ENCODE data around the gene PDIA5.

Gene PDIA5

DNA sequence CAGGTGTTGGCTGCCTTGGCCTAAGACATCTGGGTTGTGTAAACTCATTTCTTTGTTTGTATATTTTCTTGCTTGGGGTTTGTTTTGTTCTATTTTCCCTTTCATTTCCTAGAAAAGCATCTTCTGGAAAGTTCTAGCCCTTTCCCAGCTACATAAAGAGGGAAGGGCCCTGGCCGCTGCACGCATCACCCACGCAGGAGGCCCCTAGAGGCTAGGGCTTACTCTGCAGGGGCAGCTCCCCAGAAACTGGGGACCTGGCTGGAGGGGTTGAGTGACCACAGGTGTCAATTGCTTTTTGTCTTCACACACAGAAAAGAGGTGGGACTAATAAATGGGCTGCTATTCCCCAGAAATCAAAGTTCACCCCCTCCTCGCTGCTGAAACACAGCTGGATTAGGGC lies 52.6 kb downstream of the PDIA5 start:
- DNase-seq (ENCODE audit: low read depth in 2 of 2), result no peak

DNA sequence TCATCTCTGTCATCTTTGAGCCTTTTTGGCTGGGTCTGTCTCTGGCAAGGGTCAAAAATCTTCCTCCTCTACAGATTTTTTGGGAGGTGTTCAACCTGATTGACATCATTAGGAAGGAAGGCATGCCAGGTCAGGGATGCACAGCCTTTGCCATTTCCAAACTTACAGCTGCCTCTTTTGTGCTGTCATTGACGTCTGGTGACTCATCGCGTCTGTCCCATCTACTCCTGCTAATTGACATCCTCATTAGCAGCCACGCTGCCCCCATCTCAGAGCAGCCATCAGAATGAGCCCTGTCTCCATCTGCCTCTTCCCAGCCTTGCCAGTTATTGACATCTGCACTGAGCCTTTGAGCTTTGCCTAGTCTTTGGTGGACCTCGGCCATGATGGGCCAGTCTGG lies 53.0 kb downstream of the PDIA5 start:
- no peak for DNase-seq (ENCODE audit: low read depth in 2 of 2)

DNA sequence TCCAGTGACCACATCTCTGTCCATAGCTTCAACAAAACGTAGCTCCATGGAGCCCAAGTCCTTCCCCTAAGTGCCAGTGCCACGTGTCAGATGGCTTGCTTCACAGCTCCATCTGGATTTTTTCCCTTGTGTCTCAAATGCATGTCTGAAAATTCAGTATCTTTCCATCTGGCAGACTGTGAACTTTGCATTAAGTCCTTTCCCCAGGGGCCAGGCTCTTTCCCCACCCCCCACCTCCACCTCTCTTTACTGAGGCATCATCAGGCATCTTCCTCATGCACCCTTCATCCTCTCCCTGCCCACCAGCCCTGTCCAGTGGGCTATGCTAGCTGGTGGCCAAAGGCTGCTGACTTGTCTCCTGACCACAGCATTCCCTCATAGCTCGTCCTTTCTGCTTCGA lies 53.7 kb downstream of the PDIA5 start:
- DNase-seq (ENCODE audit: low read depth in 2 of 2), result no peak

DNA sequence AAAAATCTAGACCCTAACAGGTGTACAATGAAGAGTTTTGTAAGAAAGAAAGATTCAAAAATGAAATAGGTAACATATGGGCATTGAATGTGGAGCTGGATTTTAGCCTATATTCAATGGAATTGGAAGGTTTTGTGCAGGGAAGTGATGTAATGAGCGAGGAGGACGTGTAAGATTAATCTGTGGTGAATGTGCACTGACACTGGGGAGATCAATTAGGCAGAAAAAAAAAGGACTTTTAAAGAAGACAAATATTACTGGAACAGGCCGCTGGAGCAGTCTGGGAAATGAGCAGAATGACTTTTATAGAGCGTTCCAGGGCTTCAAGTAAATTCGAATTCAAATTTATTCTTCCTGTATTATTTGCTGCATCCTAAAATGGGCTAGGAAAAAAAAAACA lies 55.2 kb downstream of the PDIA5 start:
- DNase-seq (ENCODE audit: low read depth in 2 of 2), result no peak

DNA sequence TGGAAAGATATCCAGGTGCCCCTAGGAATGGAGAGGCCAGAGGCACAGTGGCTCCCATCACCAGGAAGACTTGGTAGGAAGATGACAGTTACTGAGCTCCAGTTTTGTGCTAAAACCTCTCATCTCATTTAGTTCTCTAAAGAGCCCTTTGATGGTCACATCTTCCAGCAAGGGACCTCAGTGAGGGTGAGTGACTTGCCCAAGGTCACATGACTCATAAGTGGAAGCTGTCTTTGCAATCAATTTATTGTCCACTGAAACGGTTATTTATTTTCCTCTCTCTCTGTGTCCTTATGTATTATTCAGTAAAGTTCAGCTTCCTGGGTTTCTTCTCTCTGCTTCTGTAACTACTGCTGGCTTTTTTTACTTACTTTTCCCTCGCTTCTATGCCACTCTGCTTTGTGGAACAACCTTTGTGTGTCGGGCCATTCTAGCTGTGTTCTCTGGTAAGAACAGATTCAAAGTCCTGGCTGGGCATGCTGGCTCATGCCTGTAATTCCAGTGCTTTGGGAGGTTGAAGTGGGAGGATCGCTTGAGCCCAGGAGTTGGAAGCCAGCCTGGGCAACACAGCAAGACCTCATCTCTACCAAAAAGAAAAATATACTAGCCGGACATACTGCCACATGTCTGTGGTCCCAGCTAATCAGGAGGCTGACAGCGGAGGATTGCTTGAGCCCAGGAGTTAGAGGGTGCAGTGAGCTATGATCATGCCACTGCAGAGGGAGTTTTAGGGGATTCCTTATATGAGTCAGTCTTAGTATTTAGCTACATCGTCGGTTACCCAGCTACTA lies 55.9 kb downstream of the PDIA5 start:
- DNase-seq (ENCODE audit: low read depth in 2 of 2), result no peak

DNA sequence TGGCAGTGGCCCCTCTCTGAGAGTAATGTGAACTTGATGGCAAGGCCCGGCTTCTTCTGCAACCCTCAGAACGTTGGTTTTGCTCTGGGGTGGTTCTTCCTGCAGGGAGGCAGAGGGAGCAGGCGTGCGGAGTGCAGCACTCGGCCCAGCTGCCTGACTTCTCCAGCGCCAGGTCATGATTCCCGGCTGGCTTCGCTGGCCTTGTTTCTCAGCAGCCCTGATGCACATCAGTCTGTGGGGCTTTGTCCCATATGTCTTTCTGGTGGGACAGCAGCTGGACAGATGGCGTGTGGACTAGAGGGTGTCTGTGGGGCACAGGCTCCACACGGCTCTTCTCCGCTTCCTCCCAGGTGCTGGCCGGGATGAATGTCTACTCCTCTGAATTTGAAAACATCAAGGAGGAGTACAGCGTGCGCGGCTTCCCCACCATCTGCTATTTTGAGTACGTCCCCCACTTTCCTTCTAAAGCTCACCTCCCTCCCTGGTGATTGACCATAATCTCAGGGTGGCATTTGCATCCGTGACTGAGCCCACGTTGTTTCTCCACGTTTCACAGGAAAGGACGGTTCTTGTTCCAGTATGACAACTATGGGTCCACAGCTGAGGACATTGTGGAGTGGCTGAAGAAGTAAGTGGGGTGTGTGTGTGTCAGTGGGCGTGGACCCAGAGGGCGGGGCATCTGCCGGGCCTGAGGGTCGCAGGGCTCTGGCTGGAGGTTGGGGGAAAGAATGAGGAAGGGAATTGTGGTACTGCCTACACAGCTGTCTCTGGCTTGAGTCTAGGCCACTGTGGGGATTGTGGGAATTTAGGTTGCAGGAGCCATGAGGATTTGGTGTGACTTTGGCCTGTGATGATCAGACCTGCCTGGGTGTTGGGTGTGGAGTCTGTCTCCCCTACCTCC lies 57.1 kb downstream of the PDIA5 start:
- DNase-seq (ENCODE audit: low read depth in 2 of 2), result no peak

DNA sequence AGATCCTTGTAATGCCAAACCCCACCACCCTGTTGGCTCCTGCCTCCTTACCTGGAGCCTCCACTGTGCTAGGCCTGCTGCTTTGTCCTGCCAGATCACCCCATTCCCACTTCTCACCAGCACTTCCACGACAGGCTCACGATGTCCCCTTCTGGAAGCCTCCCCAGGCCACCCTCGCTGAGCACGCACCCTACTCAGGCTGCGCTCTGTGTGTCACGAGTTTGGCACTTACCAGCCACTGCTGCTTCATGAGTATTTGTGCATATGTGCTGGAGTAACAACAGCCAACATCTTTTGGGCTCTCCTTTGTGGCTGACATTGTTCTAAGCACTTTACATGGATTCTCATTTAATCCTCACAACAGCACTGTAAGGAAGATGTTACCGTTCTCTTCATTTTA lies 58.1 kb downstream of the PDIA5 start:
- DNase-seq (ENCODE audit: low read depth in 2 of 2), result no peak

DNA sequence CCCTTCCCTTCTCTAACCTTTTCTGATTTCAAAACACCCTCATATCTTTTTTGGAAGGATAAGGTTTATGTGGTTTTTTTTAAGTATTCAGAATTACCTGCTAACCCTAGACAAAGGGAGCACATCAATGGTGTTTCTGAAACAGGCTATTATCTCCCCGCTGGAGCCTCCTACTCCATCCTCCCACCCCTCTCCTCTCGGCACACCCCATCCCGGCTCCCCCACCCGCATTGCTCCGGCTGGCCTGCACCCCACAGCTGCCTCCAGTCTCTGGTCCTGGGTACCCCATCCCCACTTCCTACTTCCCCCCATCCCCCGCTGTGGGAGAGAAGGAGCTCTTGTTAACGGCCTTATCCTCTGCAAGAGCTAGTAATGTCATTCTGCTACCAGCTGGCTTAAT lies 59.2 kb downstream of the PDIA5 start:
- no peak for DNase-seq (ENCODE audit: low read depth in 2 of 2)

DNA sequence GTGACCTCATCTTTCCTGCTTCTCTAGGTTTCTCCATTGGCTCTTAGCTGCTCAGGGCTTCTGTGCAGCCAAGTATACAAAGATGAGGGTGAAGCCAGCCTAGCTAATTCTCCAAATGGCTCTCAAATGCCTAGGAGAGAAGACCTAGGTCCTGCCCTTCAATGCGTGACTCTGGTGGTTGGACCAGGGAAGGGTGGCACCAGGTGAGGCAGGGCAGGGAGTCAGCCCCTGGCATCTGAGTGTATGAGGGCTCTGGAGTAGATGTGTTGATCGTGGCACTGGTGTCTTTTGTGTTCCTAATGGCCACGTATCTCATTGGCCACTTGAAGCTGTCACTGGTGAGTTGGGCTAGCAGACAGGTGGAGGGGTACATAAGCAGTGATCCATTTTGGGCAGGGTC lies 59.8 kb downstream of the PDIA5 start:
- no peak for DNase-seq (ENCODE audit: low read depth in 2 of 2)

DNA sequence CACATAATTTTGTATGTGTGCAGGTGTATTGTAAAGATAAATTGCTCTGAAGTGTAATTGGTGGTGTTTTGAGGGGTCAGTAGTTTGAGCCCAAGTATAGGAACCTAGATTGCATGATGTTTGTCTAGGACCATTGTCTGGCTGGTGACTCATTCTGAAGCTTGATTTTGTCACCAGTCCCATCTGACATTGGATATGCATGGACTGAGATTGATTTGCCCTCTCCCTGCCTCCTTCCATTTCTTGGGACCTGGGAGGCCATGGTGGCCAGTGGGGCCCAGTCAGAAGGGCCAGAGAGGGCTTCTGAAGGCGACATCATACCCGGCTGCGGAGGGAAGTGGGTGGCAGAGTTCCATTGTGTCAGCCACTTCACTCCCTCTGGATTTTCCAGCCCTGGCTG lies 62.3 kb downstream of the PDIA5 start:
- DNase-seq (ENCODE audit: low read depth in 2 of 2), result no peak

DNA sequence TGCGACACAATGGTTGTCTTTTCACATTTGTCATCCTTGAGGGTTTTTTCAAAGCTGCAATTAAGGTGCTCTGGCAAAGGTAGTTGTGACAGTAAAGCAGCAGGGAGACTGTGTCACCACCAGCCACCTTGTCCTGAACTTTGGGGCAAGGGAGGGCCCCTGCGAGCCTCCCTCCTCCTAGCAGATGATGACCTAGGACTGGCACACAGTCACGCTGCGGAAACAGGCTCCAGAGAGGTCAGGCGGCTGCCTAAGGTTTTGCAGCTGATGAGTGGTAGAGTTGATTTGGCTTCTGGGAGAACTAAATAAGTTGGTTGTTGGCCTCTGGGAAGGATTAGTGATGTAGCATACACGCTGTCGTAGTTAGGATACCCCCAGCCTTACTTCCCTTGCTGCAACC lies 62.7 kb downstream of the PDIA5 start:
- DNase-seq (ENCODE audit: low read depth in 2 of 2), result no peak

DNA sequence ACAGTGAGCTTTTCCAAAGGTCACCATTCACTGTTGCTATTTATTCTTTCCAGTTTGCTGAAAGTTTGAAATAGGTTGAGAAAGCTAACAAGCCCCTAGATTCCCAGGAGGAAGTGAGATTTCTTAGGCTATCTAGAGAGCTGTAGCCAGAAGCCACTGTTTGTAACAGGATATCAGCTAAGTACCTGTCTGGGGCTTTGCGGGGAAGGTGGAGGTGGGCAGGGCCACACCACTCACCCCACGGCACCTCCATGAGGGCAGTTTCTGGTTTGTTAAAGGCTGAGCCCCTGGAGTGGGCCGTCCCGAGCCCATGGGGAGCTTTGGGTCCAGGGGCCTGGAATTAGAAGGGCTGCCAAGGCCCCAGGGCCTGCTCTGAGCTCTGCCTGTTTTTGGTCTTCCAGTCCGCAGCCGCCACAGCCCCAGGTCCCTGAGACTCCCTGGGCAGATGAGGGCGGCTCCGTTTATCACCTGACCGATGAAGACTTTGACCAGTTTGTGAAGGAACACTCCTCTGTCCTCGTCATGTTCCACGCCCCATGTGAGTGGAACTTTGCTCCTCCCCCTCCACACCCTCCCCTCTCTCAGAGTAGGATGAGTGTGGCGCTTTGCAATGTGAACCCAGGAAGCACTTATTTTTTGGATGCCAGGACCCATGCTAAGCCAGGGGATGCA lies 63.4 kb downstream of the PDIA5 start:
- no peak for DNase-seq (ENCODE audit: low read depth in 2 of 2)

DNA sequence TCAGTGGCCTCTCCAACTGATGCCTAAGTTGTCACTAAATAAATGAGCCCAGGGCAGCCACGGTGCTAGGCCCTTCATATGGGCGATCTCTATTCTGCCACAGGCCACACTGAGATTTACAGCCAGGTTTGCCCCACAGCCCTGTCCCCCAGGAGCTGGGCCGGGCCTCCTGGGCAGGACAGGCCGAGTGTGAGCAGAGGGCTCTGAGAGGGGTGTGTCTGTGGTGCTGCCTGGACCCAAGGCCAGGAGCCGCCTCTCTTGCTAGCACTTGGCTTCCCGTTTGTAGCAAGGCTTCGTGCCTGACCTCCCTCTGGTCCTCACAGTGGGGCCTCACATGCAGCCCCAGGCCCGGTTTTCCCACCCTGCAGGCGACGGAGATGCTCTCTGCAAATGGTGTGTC lies 67.8 kb downstream of the PDIA5 start:
- no peak for DNase-seq (ENCODE audit: low read depth in 2 of 2)

DNA sequence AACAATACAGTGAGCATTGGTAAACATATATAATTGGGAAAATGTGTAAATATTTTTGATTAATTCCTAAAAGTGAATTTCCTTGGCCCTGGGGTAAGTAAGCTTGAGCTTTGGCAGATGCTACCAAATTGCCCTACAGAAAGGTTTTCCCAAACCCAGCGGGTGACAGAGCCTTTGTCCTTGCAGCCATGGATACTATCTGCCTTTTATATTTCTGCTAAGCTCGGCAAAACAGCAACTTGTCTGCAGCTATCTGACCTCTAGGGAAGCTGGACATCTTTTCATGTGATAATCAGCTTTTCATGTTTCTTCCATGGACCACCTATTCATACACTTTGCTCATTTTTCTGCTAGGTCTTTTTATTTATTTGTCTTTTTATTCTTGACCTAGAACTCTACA lies 70.2 kb downstream of the PDIA5 start:
- no peak for DNase-seq (ENCODE audit: low read depth in 2 of 2)

DNA sequence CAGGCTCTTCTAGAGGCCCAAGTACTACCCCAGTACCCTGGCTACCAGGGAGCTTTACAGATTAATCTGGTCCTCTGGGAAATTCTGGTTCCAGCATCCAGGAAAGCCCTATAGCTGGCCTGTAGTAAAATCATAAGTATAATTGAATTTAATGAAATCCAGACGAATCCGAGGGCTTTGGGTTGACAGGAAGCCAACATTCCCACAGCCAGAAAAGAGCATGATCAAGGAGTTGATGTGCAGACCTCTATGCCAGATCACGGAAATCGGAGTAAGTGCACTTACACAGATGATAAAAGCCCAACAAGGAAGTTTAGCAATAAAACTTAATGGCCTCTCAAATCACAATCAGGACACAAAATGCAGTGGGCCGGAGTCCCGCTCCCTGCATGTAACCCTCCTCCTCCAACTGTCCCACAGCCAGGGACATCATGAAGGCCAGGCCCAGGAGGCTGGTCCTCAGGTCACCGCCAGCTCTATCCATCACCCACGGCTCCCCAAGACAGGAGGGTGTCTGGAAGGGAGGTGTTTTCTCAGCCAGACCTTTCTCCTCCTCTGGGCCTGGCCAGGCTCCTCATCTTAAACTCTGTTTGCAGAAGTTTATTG lies 72.1 kb downstream of the PDIA5 start:
- no peak for DNase-seq (ENCODE audit: low read depth in 2 of 2)

DNA sequence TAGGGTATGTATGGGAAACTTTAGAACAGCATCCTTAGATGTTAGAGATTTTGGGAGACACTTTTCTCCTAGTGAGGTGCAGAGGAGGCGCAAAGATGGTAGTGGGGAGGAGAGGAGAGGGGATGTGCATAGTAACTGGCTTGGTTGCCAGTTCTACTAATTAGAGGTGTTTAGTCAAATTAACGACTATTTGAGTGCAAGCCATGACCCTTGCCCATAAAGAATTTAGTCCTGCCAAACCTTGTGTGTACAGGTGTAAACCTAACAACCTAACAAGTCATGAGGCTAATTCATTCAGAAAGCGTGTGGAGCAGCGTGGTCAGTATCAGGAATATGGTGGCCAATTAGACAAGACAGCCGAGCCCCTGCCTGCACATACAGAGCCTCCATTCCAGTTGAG lies 72.7 kb downstream of the PDIA5 start:
- DNase-seq (ENCODE audit: low read depth in 2 of 2), result no peak

DNA sequence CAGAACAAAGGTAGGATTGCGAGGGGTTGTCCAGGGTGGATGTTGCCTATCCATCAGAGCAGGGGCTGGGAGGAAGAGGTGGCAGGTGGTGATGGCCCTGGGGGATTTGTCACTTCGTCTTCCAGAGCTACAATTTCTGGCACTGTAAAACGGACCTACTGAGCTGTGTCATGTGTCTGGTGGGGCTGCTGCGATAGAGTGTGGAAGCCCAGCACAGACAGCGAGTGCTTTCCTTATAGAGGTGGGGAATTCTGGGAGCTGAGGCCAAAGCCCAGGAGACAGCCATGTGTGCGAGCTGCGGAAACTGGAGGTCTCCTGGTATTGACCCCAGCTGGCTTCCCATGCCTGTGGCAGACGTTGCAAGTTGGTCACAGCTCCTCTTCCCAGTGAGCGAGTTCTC lies 73.7 kb downstream of the PDIA5 start:
- no peak for DNase-seq (ENCODE audit: low read depth in 2 of 2)

DNA sequence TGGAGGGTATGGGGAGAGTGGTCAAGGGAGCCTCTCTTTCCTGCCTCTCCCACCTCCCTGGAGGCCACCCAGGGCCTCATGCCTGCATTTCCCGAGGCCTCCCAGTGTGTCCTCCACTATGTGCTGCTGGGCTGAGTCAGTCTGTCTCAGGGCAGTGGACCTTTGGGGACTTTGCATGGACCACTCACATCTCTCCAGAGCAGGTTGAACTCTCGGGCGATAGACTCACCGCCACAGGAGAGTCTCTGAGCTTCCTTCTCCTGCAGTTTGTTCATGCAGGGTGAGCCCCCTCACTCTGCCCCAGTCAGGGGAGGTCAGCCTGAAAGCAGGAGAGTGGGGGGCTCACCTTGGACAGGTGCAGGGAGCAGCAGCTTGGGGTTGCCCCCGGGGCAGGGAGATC lies 74.5 kb downstream of the PDIA5 start:
- no peak for DNase-seq (ENCODE audit: low read depth in 2 of 2)

DNA sequence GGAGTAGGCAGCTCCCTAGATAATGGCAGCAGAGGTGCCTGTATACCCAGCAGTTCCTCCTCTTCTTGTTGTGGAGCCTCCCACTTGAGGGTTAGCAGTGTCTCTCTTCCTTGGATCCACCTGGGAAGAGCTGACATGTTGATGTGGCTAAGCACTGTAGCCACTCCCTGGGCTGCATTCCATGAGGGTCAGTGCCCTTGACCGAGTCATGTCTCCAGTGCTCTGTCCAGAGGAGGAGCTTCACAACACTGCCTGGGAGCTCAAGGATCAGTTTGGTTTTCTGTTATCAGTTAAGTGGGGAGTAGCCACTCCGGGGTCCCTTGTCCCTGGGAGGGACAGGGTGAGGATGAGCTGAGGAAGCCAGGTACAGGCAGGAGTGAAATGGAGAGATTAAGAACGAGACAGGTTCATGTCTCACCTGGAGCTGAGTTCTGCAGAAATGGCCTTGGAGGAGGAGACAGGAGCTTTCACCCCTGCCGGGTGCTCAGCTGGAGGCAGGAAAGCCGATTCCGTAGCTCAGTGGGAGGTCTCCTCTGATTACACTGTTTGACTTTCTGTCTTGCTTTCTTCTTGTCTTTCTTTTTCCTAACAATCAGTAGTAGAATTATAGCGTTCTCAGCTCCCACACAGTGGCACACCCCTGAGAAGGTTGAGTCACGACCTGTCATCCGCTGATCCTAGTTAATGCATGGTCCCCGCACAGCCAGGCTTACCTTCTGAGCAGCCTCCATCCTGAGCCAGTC lies 77.0 kb downstream of the PDIA5 start:
- DNase-seq (ENCODE audit: low read depth in 2 of 2), result no peak

DNA sequence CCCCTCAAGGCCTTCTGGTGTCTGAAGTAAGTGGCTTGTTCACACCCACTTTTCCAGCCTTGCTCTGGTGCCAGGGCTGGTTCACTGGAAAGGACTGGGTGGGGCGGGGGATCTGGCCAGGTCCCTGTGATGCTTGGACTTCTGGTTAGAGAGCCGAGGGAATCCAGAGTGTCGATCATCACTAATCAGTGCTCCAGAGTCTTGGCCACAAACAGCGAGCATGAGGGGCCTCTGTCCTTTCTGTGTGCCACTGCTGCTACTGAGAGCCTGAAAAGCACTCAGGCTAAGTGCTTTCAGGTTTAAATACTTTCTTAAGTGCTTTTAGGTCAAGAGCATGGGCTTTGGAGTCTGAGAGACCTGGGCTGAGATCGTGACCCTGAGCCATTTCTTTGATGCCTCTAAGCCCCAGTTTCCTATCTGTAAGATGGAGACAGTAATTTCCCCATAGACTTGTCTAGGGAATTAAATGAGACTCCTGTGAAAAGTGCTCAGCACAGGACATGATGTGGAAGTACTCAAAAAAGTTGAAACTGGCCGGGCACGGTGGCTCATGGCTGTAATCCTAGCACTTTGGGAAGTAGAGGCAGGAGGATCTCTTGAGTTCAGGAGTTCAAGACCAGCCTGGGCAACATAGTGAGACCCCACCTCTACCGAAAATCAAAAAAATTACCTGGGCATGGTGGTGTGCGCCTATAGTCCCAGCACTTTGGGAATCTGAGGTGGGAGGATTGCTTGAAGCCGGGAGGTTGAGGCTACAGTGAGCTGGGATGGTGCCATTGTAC lies 81.1 kb downstream of the PDIA5 start:
- no peak for DNase-seq (ENCODE audit: low read depth in 2 of 2)

DNA sequence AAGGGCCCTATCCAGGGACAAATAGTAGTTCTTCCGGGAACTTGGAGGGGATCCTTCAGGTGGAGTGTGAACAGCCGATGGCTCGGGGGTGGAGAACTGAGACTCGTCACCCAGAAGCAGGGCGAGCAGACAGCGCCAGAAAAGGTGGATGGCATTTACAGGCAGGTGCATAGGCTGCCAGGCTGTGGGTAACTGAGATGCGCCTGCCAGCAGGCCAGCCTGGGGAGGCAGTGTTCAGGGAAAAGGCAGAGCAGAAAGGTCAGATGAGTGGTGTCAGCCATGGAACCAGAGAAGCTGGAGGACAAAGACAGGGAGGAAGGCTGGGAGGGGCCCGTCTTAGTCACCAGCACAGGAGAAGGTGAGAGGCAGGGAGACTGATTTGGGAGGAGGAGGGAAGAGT lies 81.9 kb downstream of the PDIA5 start:
- no peak for DNase-seq (ENCODE audit: low read depth in 2 of 2)

Measured in stimulated activated CD4-positive, alpha-beta T cell treated with anti-CD3 and anti-CD28 coated beads, Interleukin-15, amount 100 ng/mL, for 48 hours (primary cell).